ENCODE results near the gene SRMS. TPM values are rescaled to one million over a fixed set of nuclear protein-coding genes. Genes with fewer than 3 reads are reported as not detected.
"Not testable (repeated sequence)": the region's sequence is repeated elsewhere in the genome, so short reads cannot be mapped to it uniquely, and the experiment has no call there.

SRMS gene
- total RNA-seq, 1 experiment from 2014 or later, result 3.2 TPM

DNA sequence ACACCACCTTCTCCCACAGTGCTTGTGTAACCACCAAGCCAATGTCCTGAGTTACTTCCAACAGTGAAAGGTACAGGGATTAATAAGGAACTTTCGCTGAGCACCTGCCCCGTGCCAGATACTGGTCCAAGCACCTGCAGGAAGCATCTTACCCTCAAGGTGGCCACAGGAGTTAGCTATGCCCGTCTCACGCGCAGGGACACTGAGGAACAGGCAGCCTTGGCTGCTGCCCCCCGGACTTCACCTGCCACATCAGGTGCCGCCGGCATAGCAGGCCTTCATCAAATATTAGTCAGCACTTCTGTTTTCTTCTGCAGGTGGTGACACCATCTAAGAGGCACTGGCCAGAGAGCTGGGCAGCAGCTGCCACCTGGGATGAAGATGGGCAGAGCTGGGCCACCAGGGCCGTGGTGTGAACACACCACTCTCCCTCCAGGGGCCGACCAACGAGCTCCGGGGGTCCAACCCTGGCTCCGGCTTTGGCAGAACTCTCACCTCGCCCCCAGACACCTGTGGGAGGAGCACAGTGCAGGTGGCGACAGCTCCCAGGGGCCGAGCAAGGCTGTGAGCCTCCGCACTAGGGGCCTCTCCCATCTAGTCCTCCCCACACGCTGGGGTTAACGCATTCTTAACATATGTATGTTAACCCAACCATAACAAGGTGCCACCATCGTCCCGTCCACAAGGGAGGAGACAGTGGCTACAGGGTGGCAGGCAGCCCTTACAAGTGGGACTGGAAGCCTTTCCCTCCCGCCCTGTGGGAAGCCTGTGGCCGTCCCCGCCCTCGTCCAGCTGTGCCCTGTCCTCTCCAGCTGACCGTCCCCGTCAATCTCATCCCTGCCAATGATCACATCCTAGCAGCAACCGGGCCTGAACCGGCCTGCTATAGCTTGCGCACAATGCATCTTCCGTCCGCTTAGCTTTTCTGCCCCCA lies 29.9 kb downstream of the SRMS start:
- Histone ChIP-seq H3K79me2 (ENCODE audit: insufficient read depth, low read length) (peaks cover 17% of the 10 kb centered on the region), H4K20me1 (ENCODE audit: insufficient read depth) (no peaks in the 10 kb centered on the region), H3K27me3 (ENCODE audit: insufficient read depth, low read length) (peaks cover 5% of the 10 kb centered on the region; the same call in 1 of the 2 replicates), H3K36me3 (ENCODE audit: control insufficient read depth in 1 of 2, insufficient read depth in 2 of 2, low read length in 2 of 2) (peaks cover under 1 to 15% of the 10 kb centered on the region in 2 experiments; a peak in 3 of 4 replicates), H3K4me1 (ENCODE audit: control insufficient read depth in 1 of 2, insufficient read depth in 2 of 2, low read length in 2 of 2) (peaks cover 5 to 24% of the 10 kb centered on the region in 2 experiments; a peak in 3 of 4 replicates), H3K9me3 (ENCODE audit: control insufficient read depth in 1 of 2, insufficient read depth in 1 of 2, low read depth in 1 of 2, low read length in 2 of 2) (no peaks in the 10 kb centered on the region; a peak in 1 of 4 replicates), H2AFZ (ENCODE audit: low read depth, low read length, poor library complexity, severe bottlenecking) (no peak overlapping the region), H3K4me3 (replicated peaks in 1 of 2; ENCODE audit: low read depth in 1 of 2, low read length in 2 of 2) (no peak overlapping the region), H3K27ac (ENCODE audit: low read depth, low read length) (no peak overlapping the region), H3K4me2 (ENCODE audit: low read length) (no peak overlapping the region), H3K9me2 (ENCODE audit: insufficient read depth) (no peaks in the 10 kb centered on the region), H3K9ac (ENCODE audit: low read length) (no peak overlapping the region)
- intact Hi-C loops (cut with micrococcal nuclease), result no loop called here
- no TSS peak for BruUV-seq (replicated peaks)
- ATAC-seq (no peak), DNase-seq (ENCODE audit: low read depth, low spot score) (no peak)
- CTCF ChIA-PET, result interaction anchor here (1.1 kb wide), 1 partner anchor 295 kb away, joined by 3 read pairs; no protein-coding TSS in a partner anchor
- POLR2A ChIA-PET, result no interaction called here
- no peak for TF ChIP-seq TCF7L2 (IDR thresholded peaks at IDR 0.05; ENCODE audit: borderline replicate concordance, extremely low read depth, insufficient read depth, insufficient read length)
- TF ChIP-seq, protein P1, sequence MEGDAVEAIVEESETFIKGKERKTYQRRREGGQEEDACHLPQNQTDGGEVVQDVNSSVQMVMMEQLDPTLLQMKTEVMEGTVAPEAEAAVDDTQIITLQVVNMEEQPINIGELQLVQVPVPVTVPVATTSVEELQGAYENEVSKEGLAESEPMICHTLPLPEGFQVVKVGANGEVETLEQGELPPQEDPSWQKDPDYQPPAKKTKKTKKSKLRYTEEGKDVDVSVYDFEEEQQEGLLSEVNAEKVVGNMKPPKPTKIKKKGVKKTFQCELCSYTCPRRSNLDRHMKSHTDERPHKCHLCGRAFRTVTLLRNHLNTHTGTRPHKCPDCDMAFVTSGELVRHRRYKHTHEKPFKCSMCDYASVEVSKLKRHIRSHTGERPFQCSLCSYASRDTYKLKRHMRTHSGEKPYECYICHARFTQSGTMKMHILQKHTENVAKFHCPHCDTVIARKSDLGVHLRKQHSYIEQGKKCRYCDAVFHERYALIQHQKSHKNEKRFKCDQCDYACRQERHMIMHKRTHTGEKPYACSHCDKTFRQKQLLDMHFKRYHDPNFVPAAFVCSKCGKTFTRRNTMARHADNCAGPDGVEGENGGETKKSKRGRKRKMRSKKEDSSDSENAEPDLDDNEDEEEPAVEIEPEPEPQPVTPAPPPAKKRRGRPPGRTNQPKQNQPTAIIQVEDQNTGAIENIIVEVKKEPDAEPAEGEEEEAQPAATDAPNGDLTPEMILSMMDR (IDR thresholded peaks at IDR 0.05 in 2 of 3, conservative IDR thresholded peaks at IDR 0.05 in 1 of 3; ENCODE audit: borderline replicate concordance in 1 of 3, insufficient read depth in 1 of 3, low read depth in 2 of 3, low read length in 2 of 3), result no peak
- no peak for TF ChIP-seq FOSL1 (IDR thresholded peaks at IDR 0.05; ENCODE audit: low read depth)
- no peak for TF ChIP-seq ZFX (IDR thresholded peaks at IDR 0.05)
- no peak for TF ChIP-seq JUND (IDR thresholded peaks at IDR 0.05)
- TF ChIP-seq SIN3A (IDR thresholded peaks at IDR 0.05; ENCODE audit: low read depth), result no peak
- TF ChIP-seq EZH2phosphoT487 (IDR thresholded peaks at IDR 0.05; ENCODE audit: borderline replicate concordance), result no peak
- TF ChIP-seq, protein P2, sequence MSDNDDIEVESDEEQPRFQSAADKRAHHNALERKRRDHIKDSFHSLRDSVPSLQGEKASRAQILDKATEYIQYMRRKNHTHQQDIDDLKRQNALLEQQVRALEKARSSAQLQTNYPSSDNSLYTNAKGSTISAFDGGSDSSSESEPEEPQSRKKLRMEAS (IDR thresholded peaks at IDR 0.05), result no peak
- no peak for TF ChIP-seq SP1 (IDR thresholded peaks at IDR 0.05; ENCODE audit: low read depth)
- no peak for TF ChIP-seq RAD21 (IDR thresholded peaks at IDR 0.05; ENCODE audit: low read depth)
- RAD21 ChIA-PET (ENCODE audit: low non-redundant PET in 1 of 2, low total read pairs in 2 of 2, uncharacterized antibody in 2 of 2, unreplicated experiment in 2 of 2), result no interaction called here

DNA sequence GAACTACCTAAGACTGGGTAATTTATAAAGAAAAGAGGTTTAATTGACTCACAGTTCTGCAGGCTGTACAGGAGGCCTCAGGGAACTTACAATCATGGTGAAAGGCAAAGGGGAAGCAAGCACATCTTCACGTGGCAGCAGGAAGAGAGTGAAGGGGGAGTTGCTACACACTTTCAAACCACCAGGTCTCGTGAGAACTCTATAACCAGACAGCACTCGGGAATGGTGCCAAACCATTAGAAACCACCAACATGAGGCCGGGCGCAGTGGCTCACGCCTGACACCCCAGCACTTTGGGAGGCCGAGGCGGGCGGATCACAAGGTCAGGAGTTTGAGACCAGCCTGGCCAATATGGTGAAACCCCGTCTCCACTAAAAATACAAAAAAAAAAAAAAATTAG lies 33.0 kb downstream of the SRMS start:
- H3K36me3 ChIP-seq (ENCODE audit: control insufficient read depth in 1 of 2, insufficient read depth in 2 of 2, low read length in 2 of 2); H3K27ac ChIP-seq (ENCODE audit: low read depth, low read length); H4K20me1 ChIP-seq (ENCODE audit: insufficient read depth); H3K79me2 ChIP-seq (ENCODE audit: insufficient read depth, low read length); H3K4me3 ChIP-seq (replicated peaks in 1 of 2; ENCODE audit: low read depth in 1 of 2, low read length in 2 of 2); DNase-seq (ENCODE audit: low read depth, low spot score); ATAC-seq; CTCF ChIA-PET; H3K9me2 ChIP-seq (ENCODE audit: insufficient read depth); H3K27me3 ChIP-seq (ENCODE audit: insufficient read depth, low read length); BruUV-seq (replicated peaks); intact Hi-C loops (cut with micrococcal nuclease); H3K4me2 ChIP-seq (ENCODE audit: low read length); H3K4me1 ChIP-seq (ENCODE audit: control insufficient read depth in 1 of 2, insufficient read depth in 2 of 2, low read length in 2 of 2); H3K9me3 ChIP-seq (ENCODE audit: control insufficient read depth in 1 of 2, insufficient read depth in 1 of 2, low read depth in 1 of 2, low read length in 2 of 2); RAD21 ChIA-PET (ENCODE audit: low non-redundant PET in 1 of 2, low total read pairs in 2 of 2, uncharacterized antibody in 2 of 2, unreplicated experiment in 2 of 2); H3K9ac ChIP-seq (ENCODE audit: low read length); H2AFZ ChIP-seq (ENCODE audit: low read depth, low read length, poor library complexity, severe bottlenecking); POLR2A ChIA-PET: not testable (repeated sequence)
